GM19324 (cell line): ENCODE results near the gene BRF1.
"Not testable (repeated sequence)": the region's sequence is repeated elsewhere in the genome, so short reads cannot be mapped to it uniquely, and the experiment has no call there.

Experiments
- ATAC-seq: cut with Tn5 transposase; IDR thresholded peaks from one replicate; pipeline ENCODE4 v1.9.1; 2021; ENCODE audit warnings: mild to moderate bottlenecking, moderate library complexity; ENCODE audit not compliant: unreplicated experiment, low FRiP score

BRF1 gene

GRCh38 chr14:105294142-105294597, 6.6 kb downstream of the BRF1 start:
- ATAC-seq = no peak

GRCh38 chr14:105292826-105293711, 7.7 kb downstream of the BRF1 start:
- no peak for ATAC-seq

- no peak for ATAC-seq
These were observed 10.0 kb downstream of the BRF1 start for GRCh38 chr14:105290621-105291346.

GRCh38 chr14:105288936-105289335, 11.9 kb downstream of the BRF1 start:
- not testable (repeated sequence) for ATAC-seq

GRCh38 chr14:105287249-105288102, 13.3 kb downstream of the BRF1 start:
- ATAC-seq = no peak

GRCh38 chr14:105286759-105287144, 14.0 kb downstream of the BRF1 start:
- no peak for ATAC-seq

GRCh38 chr14:105285174-105285573, 15.6 kb downstream of the BRF1 start:
- ATAC-seq = no peak

GRCh38 chr14:105283899-105284298, 16.9 kb downstream of the BRF1 start:
- ATAC-seq = no peak

GRCh38 chr14:105283028-105283427, 17.8 kb downstream of the BRF1 start:
- ATAC-seq = no peak

- no peak for ATAC-seq
These were observed 18.6 kb downstream of the BRF1 start for GRCh38 chr14:105282098-105282725.

GRCh38 chr14:105281371-105282097, 19.3 kb downstream of the BRF1 start:
- no peak for ATAC-seq

- no peak for ATAC-seq
These were observed 20.3 kb downstream of the BRF1 start for GRCh38 chr14:105280525-105280924.

GRCh38 chr14:105279642-105280361, 21.0 kb downstream of the BRF1 start:
- no peak for ATAC-seq

- ATAC-seq = not testable (repeated sequence)
These were observed 23.4 kb downstream of the BRF1 start for GRCh38 chr14:105277448-105277847.

GRCh38 chr14:105275267-105275946, 25.4 kb downstream of the BRF1 start:
- no peak for ATAC-seq

- no peak for ATAC-seq
These were observed 26.2 kb downstream of the BRF1 start for GRCh38 chr14:105274637-105275036.

GRCh38 chr14:105273062-105273461, 27.7 kb downstream of the BRF1 start:
- ATAC-seq = no peak

GRCh38 chr14:105272623-105273022, 28.2 kb downstream of the BRF1 start:
- ATAC-seq = no peak
